ENCODE data around the gene AQP5.
"Not testable (repeated sequence)": the region's sequence is repeated elsewhere in the genome, so short reads cannot be mapped to it uniquely, and the experiment has no call there.

Gene AQP5

DNA sequence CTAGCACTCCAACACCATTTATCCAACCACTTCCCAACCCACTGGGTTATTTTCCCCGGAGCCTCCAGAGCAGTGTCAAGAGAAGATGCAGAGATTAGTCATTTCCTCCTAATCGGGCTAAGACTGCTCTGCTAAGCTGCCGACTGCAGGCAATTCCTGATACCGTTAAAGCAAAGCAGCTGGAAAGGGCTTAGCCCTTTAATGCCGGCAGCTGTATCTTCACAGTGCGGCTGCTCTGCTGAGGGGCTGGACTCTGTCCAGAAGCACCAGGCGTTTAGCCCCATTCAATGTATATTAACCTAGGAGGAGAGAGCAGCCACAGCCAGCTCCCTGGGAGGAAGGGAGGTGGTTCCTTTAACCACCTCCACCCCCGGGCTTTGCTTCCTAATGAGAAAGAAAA lies 22.2 kb downstream of the AQP5 start:
- peak; percentile 81 for DNase-seq

DNA sequence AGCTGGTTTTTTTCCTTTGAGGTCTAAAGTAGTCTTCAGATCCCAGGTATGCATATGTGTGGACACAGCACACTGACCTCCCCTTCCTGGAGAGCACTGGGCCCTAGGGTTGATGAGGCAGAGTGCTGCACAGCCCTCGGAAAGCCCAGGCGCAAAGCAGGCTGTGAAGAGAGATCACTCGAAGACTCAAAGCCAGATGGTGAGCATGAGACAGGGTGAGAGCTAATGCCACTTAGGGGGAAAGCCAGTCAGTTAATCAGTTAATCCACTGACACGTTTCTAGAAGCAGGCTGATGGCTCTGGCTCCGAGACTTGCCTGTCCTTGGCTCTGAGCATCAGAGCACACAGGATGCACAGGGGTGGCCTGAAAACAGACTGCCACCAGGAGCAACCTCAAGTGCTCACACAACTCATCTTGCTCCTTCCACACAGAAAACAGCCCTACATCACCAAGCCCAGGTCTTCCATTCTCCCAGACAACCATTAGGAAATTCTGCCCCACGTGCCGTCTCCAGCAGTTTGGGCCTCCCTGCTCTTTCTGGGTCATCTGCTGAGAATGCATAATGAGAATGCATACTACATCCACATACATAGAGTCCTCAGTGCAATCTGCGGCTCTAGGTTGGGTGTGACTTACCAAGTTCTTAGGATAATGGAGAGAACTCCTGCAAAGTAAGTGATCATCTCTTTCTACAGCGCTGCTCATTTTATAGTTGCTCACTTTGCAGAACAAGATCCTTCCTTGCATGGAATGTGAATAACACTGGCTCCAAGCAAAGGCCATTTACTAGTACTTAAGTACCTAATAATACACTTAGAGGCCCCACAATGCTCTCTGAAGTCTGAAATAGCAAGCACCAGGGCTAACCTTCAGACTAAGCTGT lies 23.0 kb downstream of the AQP5 start:
- DNase-seq = no peak

DNA sequence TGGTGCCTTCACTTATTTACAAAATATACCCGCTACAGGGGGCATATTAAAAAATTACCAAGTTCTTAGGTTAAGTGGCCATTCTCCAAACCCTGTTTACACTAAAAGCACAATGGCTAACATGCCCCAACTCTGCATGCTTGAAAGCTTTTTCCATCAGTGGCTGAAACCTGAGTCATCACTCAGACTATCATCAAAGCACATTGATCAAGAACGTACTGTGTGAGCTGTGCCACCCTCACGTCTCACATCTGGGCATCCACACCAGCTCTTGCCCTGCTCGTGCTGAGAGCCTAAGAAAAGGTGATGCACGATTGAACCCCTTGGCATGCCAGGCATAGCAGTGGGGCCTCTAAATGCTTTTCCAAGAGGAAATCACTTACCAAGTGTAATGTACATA lies 24.3 kb downstream of the AQP5 start:
- no peak for DNase-seq

- DNase-seq = not testable (repeated sequence)
These were observed 24.8 kb downstream of the AQP5 start for GRCh38 chr12:49986476-49986875.

GRCh38 chr12:49987625-49988303 lies 26.1 kb downstream of the AQP5 start:
- DNase-seq = no peak

DNA sequence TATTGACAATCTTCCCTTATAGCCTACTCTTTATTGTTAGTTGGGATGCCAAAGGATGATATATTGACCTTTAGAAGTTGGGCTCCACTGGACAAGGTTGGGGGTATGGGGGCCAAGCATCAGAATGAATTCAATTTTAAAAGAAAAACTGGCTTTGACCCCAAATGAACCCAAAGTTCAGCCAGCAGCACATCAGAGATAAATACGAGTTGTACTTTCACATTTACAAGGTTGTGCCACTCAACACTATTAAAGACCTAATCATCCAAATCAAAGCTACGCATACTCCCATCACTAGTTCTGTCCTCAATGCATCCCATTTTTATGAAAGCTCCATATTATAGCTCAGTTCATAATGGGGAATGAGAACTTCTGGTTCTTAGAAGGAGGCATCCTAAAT lies 27.7 kb downstream of the AQP5 start:
- DNase-seq = not testable (repeated sequence)

DNA sequence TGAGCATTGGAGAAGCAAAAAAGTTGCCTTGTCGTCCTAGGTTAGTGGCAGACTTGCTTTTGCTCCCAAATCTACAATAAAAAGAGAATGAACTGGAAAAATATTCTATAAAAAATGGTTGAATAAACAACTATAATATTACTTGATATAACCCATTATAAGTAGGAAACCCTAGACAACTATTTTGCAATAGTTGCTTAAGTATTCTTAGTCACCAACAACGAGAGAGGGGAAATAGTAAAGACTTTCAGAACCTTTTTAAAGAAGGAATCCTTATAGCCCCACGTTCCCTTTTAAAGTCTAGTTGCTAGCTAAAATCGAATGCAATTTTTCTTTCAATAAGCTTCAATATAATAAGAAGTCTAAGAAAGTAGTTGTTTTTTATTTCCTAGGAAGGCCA lies 28.6 kb downstream of the AQP5 start:
- no peak for DNase-seq

DNA sequence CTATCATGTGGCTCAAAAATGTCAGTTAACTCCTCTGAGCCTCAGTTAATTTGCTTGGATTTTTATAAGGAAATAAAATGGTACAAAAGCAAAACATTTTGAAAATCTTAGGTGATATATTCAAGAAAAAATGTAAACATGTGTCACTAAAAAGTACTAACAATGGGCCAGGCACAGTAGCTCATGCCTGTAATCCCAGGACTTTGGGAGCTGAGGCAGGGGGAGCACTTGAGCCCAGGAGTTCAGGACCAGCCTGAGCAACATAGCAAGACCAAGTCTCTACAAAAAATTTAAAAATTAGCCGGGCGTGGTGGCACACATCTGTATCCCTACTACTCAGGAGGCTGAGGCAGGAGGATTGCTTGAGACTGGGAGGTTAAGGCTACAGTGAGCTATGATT lies 36.8 kb downstream of the AQP5 start:
- DNase-seq = no peak

- no peak for DNase-seq
These were observed 41.9 kb downstream of the AQP5 start for GRCh38 chr12:50003595-50003994.

DNA sequence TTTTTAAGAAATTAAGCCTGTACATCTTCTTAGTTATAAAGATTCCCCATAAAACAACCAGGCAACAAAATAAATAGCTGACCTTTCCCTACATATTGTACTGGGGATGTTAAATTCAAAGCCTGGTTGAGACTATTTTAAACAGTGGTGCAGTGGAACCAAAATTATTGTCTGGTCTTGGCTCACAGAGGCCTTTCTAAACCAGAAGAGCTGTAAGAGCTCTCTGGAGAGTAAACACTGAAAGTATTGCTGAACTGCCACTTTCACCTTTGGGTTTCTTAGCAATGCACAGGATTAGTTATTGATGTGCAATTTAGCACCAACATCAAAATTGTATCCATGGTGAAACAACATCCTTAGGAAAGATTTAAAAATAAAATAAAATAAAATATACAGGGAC lies 43.0 kb downstream of the AQP5 start:
- no peak for DNase-seq

- no peak for DNase-seq
These were observed 43.5 kb downstream of the AQP5 start for GRCh38 chr12:50005175-50005574.

DNA sequence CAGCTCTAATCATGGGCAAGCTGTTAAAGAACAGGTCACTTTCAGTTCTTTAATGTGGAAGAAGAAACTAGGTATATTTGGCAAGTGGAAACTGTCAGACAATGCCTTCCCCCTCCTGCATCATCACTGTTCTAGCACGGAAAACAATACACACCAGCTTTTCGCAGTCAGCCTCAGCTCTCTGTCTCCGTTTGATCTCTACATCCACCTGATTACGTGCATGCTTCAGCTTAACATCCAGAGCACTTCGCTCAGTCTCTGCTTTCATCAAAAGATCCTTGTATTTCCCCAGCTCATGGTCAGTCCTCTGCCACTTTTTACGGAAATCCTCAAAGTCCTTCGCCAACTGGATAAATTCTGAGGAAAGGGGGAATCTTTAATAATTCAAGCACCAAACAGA lies 44.6 kb downstream of the AQP5 start:
- DNase-seq = no peak

DNA sequence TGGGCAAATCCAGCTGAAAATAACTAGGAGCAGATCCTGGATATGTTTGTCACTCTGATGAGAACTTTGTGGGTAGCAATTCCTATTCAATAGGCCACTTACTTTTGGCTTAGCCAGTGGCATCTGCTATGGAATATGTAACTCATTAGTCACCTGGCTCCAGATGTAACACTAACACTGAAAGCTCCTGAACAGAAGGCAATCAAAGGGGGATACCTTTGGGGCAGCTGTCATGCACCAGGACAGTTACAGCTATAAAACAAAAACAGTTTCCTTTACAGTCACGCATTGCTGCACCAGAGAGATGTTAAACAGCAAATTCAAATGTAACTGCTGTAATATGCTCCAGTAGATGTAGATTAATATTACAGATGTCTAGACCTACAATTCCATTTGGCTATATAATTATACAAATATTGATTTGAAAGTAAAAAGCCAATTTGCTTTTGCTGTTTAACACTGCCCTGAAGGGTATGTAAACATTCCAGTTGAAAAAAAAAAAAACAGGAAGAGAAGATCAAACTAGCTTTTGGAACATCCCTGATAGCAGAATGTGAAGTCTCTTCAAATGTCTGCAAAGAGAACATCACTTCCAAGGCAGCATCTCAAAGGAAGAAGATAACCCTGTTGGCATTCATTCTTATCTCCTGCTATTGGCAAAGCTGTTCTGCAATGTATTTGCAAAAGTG lies 45.2 kb downstream of the AQP5 start:
- no peak for DNase-seq

GRCh38 chr12:50013361-50014147 lies 51.9 kb downstream of the AQP5 start:
- DNase-seq = no peak

- DNase-seq = no peak
These were observed 52.7 kb downstream of the AQP5 start for GRCh38 chr12:50014342-50014741.
